Trophoblast cell (in vitro differentiated cells and primary cell): ENCODE data around the gene CIAO2B.
A peak's percentile ranks its signal among the peaks of the same experiment; 100 is the strongest.

Experiments
- DNase-seq, 2 donors: peaks; one replicate each; pipeline ENCODE4 v3.0.0-alpha.2; 2016
- H2AFZ ChIP-seq: 2 replicates; pipeline ENCODE4 v1.6.1; 2013; ENCODE audit warnings: low read length, moderate library complexity, mild to moderate bottlenecking; ENCODE audit not compliant: insufficient read depth, poor library complexity
- H2AK5ac ChIP-seq: 2 replicates; pipeline ENCODE4 v1.6.1; 2013; ENCODE audit warnings: mild to moderate bottlenecking, low read length
- H2BK120ac ChIP-seq: 2 replicates; pipeline ENCODE4 v1.6.1; 2013; ENCODE audit warnings: low read length, mild to moderate bottlenecking, moderate library complexity; ENCODE audit not compliant: insufficient read depth, poor library complexity
- H2BK12ac ChIP-seq: 2 replicates; pipeline ENCODE4 v1.6.1; 2013; ENCODE audit warnings: mild to moderate bottlenecking, low read length, moderate library complexity
- H2BK5ac ChIP-seq: 2 replicates; pipeline ENCODE4 v1.6.1; 2013; ENCODE audit warnings: low read length, low read depth, moderate library complexity, mild to moderate bottlenecking; ENCODE audit not compliant: poor library complexity
- H3K14ac ChIP-seq: 2 replicates; pipeline ENCODE4 v1.6.1; 2013; ENCODE audit warnings: mild to moderate bottlenecking, low read length
- H3K18ac ChIP-seq: 2 replicates; pipeline ENCODE4 v1.6.1; 2013; ENCODE audit warnings: mild to moderate bottlenecking, low read length
- H3K23ac ChIP-seq: 2 replicates; pipeline ENCODE4 v1.6.1; 2013; ENCODE audit warnings: low read length
- H3K27ac ChIP-seq: 2 replicates; pipeline ENCODE4 v1.5.1; 2013; ENCODE audit warnings: low read depth, mild to moderate bottlenecking, inconsistent platforms, low read length, moderate library complexity
- H3K27me3 ChIP-seq: 2 replicates; pipeline ENCODE4 v1.6.1; 2013; ENCODE audit warnings: inconsistent platforms, mild to moderate bottlenecking, low read length, moderate library complexity; ENCODE audit not compliant: insufficient read depth
- H3K36me3 ChIP-seq, 2 experiments: 1 replicate in 1 of 2; 2 replicates in 1 of 2; pipeline ENCODE4 v1.6.1; 2013; ENCODE audit warnings: low read length in 2 of 2, mild to moderate bottlenecking in 2 of 2, moderate library complexity in 1 of 2; ENCODE audit not compliant: insufficient read depth in 2 of 2, control insufficient read depth in 1 of 2
- H3K4ac ChIP-seq: 2 replicates; pipeline ENCODE4 v1.6.1; 2013; ENCODE audit warnings: low read depth, mild to moderate bottlenecking, low read length, moderate library complexity
- H3K4me1 ChIP-seq, 2 experiments: 1 replicate in 1 of 2; 2 replicates in 1 of 2; pipeline ENCODE4 v1.6.1; 2013; ENCODE audit warnings: low read length in 2 of 2, mild to moderate bottlenecking in 2 of 2, moderate library complexity in 1 of 2; ENCODE audit not compliant: insufficient read depth in 2 of 2, control insufficient read depth in 1 of 2
- H3K4me2 ChIP-seq: 2 replicates; pipeline ENCODE4 v1.6.1; 2013; ENCODE audit warnings: inconsistent platforms, mild to moderate bottlenecking, low read length, moderate library complexity
- H3K4me3 ChIP-seq: 2 replicates; pipeline ENCODE4 v1.5.1; 2013; ENCODE audit warnings: mild to moderate bottlenecking, low read depth, low read length, inconsistent platforms
- H3K79me1 ChIP-seq: one replicate; pipeline ENCODE4 v1.6.1; 2013; ENCODE audit warnings: low read length
- H3K79me2 ChIP-seq: 2 replicates; pipeline ENCODE4 v1.6.1; 2013; ENCODE audit warnings: low read length, mild to moderate bottlenecking; ENCODE audit not compliant: control insufficient read depth, insufficient read depth, poor library complexity
- H3K9ac ChIP-seq: 2 replicates; pipeline ENCODE4 v1.6.1; 2013; ENCODE audit warnings: mild to moderate bottlenecking, low read length
- H3K9me3 ChIP-seq: 2 replicates; pipeline ENCODE4 v1.6.1; 2013; ENCODE audit warnings: low read depth, mild to moderate bottlenecking, control low read depth, inconsistent platforms, low read length; ENCODE audit not compliant: insufficient read depth
- H4K12ac ChIP-seq: 2 replicates; pipeline ENCODE4 v1.6.1; 2013; ENCODE audit warnings: low read depth, mild to moderate bottlenecking, low read length, moderate library complexity
- H4K8ac ChIP-seq: 2 replicates; pipeline ENCODE4 v1.6.1; 2013; ENCODE audit warnings: low read depth, mild to moderate bottlenecking, low read length, moderate library complexity
- H4K91ac ChIP-seq: one replicate; pipeline ENCODE4 v1.6.1; 2013; ENCODE audit warnings: low read depth, mild to moderate bottlenecking, low read length, moderate library complexity
- WGBS: extraction: QIAGEN DNeasy Blood & Tissue Kit; methylation state at CpG from one replicate; pipeline ENCODE4 v1.1.7; 2013; ENCODE audit warnings: missing lambda C conversion rate; ENCODE audit not compliant: insufficient read length, insufficient coverage; ENCODE audit errors: extremely low coverage; 5-methylcytosine and 5-hydroxymethylcytosine counted together

CIAO2B gene

GRCh38 chr16:66932076-66932475 is 2.1 kb downstream of the CIAO2B start:
- no peaks in the 10 kb centered on the region for H3K9me3 ChIP-seq
- no peak overlapping the region for H3K23ac ChIP-seq
- no CpG with 5 or more reads among the region's 4 CpGs for WGBS
- no peak overlapping the region for H3K27ac ChIP-seq
- no peak overlapping the region for H2BK120ac ChIP-seq
- no peak overlapping the region for H4K91ac ChIP-seq
- H3K36me3 ChIP-seq = peaks cover 10 to 11% of the 10 kb centered on the region in 2 experiments
- no peak overlapping the region for H4K12ac ChIP-seq
- H2BK5ac ChIP-seq = no peak overlapping the region
- H3K18ac ChIP-seq = no peak overlapping the region
- peaks cover 9% of the 10 kb centered on the region for H3K79me2 ChIP-seq
- H2AK5ac ChIP-seq = no peak overlapping the region
- peak; percentile 66 to 74 for DNase-seq
- H3K4me1 ChIP-seq = peaks cover 18 to 20% of the 10 kb centered on the region in 2 experiments
- H3K79me1 ChIP-seq = peaks cover 8% of the 10 kb centered on the region
- H3K14ac ChIP-seq = no peak overlapping the region
- no peaks in the 10 kb centered on the region for H3K27me3 ChIP-seq
- H3K9ac ChIP-seq = no peak overlapping the region
- no peak overlapping the region for H2AFZ ChIP-seq
- no peak overlapping the region for H3K4me3 ChIP-seq
- H3K4ac ChIP-seq = no peak overlapping the region
- no peak overlapping the region for H4K8ac ChIP-seq
- no peak overlapping the region for H3K4me2 ChIP-seq
- H2BK12ac ChIP-seq = no peak overlapping the region

GRCh38 chr16:66931665-66932064 is 2.5 kb downstream of the CIAO2B start:
- peaks cover 9% of the 10 kb centered on the region for H3K79me2 ChIP-seq
- H3K14ac ChIP-seq = no peak overlapping the region
- H4K8ac ChIP-seq = no peak overlapping the region
- H3K27me3 ChIP-seq = peaks cover 1% of the 10 kb centered on the region
- H2AK5ac ChIP-seq = no peak overlapping the region
- no peaks in the 10 kb centered on the region for H3K9me3 ChIP-seq
- H3K79me1 ChIP-seq = peaks cover 8% of the 10 kb centered on the region
- no peak for DNase-seq
- H3K18ac ChIP-seq = no peak overlapping the region
- peaks cover 20% of the 10 kb centered on the region in 2 experiments for H3K4me1 ChIP-seq
- no peak overlapping the region for H3K4me3 ChIP-seq
- no peak overlapping the region for H3K4ac ChIP-seq
- no peak overlapping the region for H2BK5ac ChIP-seq
- H3K27ac ChIP-seq = no peak overlapping the region
- H3K36me3 ChIP-seq = peaks cover 8 to 11% of the 10 kb centered on the region in 2 experiments
- no CpG with 5 or more reads among the region's 2 CpGs for WGBS
- H2BK12ac ChIP-seq = no peak overlapping the region
- H4K91ac ChIP-seq = no peak overlapping the region
- H2AFZ ChIP-seq = no peak overlapping the region
- H4K12ac ChIP-seq = no peak overlapping the region
- no peak overlapping the region for H3K23ac ChIP-seq
- no peak overlapping the region for H3K9ac ChIP-seq
- H3K4me2 ChIP-seq = no peak overlapping the region
- H2BK120ac ChIP-seq = no peak overlapping the region

DNA sequence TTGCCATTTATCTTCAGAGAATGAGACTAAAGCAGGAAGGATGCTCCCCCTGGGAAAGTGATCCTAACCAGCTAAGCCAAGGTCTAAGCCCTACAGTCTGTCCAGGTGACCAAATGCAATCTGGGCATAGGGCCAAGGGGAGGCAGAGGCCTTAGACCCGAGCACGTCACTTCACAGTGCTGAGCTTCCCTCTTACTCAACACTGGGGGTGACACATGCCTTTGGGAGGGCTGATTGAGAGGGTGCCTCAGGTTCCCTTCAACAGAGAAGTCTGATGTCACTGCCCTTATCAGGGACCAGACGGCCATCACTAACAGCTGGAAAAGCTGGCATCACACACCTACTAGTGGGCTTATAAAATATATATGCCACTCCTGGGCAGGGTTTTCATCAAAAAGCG is 4.0 kb downstream of the CIAO2B start:
- Histone ChIP-seq H2AFZ (no peak overlapping the region), H3K18ac (no peak overlapping the region), H3K9me3 (peaks cover 2% of the 10 kb centered on the region), H2BK12ac (no peak overlapping the region), H3K4me2 (no peak overlapping the region), H3K4me1 (peaks cover 14 to 16% of the 10 kb centered on the region in 2 experiments), H3K9ac (no peak overlapping the region), H2BK120ac (no peak overlapping the region), H4K91ac (no peak overlapping the region), H4K12ac (no peak overlapping the region), H3K79me2 (peaks cover 7% of the 10 kb centered on the region), H3K27ac (no peak overlapping the region), H4K8ac (no peak overlapping the region), H2BK5ac (no peak overlapping the region), H3K79me1 (peaks cover 8% of the 10 kb centered on the region), H3K4me3 (no peak overlapping the region), H3K23ac (no peak overlapping the region), H3K27me3 (peaks cover 16% of the 10 kb centered on the region), H3K36me3 (peaks cover 5 to 8% of the 10 kb centered on the region in 2 experiments), H3K14ac (no peak overlapping the region), H3K4ac (no peak overlapping the region), H2AK5ac (no peak overlapping the region)
- WGBS = no CpG with 5 or more reads among the region's 4 CpGs
- peak; percentile 38 to 65 for DNase-seq

- Histone ChIP-seq H3K9ac (no peak overlapping the region), H3K18ac (no peak overlapping the region), H3K4ac (no peak overlapping the region), H2BK120ac (no peak overlapping the region), H3K4me1 (peaks cover 15 to 20% of the 10 kb centered on the region in 2 experiments), H3K36me3 (peaks cover 5 to 8% of the 10 kb centered on the region in 2 experiments), H4K91ac (no peak overlapping the region), H3K79me1 (peaks cover under 1% of the 10 kb centered on the region), H3K23ac (no peak overlapping the region), H3K79me2 (no peaks in the 10 kb centered on the region), H2BK5ac (no peak overlapping the region), H3K4me3 (no peak overlapping the region), H3K14ac (no peak overlapping the region), H2BK12ac (no peak overlapping the region), H3K4me2 (no peak overlapping the region), H3K9me3 (peaks cover 2% of the 10 kb centered on the region), H2AK5ac (no peak overlapping the region), H3K27ac (no peak overlapping the region), H4K12ac (no peak overlapping the region), H3K27me3 (peaks cover 30% of the 10 kb centered on the region), H2AFZ (no peak overlapping the region), H4K8ac (no peak overlapping the region)
- WGBS = no CpG with 5 or more reads among the region's 10 CpGs
- no peak for DNase-seq
Observed at GRCh38 chr16:66928702-66929388, 5.4 kb downstream of the CIAO2B start.
